Pancreas (tissue), 10 donors: ENCODE results near the gene DYRK1A. TPM values are rescaled to one million over a fixed set of nuclear protein-coding genes. Genes with fewer than 3 reads are reported as not detected.

Experiments used
- ATAC-seq, 4 donors: fragments of 200-7000 bp; cut with Tn5 transposase; one replicate each; pipeline versions ENCODE4 v1.8.0 to v1.9.1; 2020; ENCODE audit warnings: mild to moderate bottlenecking in 4 of 4, moderate library complexity in 4 of 4
- DNase-seq, 6 donors: peaks; one replicate each; pipeline ENCODE4 v3.0.0-alpha.2; 2020
- FAIRE-seq: peaks from 2 replicates; lab custom pipeline; 2012; peaks lifted over from hg19 to GRCh38; lab: Jason Lieb, UNC
- H3K27ac ChIP-seq, 4 donors: fragments of 200-600 bp; sonication (generic); 1 replicate in 3 of 4; 2 replicates in 1 of 4; pipeline versions ENCODE4 v1.5.0 to v1.8.0; 2020
- H3K27me3 ChIP-seq, 4 donors: fragments of 200-600 bp; one replicate each; pipeline ENCODE4 v1.8.0; 2021
- H3K36me3 ChIP-seq, 3 donors: fragments of 200-600 bp; sonication (generic) in 1 of 3; one replicate each; pipeline versions ENCODE4 v1.5.0 to v1.8.0; 2020 to 2021
- H3K4me1 ChIP-seq, 3 donors: fragments of 200-600 bp; one replicate each; pipeline ENCODE4 v1.8.0; 2021
- H3K4me3 ChIP-seq, 4 donors: fragments of 200-600 bp; sonication (generic) in 2 of 4; one replicate each; pipeline versions ENCODE4 v1.5.0 to v1.8.0; 2020 to 2021
- H3K9me3 ChIP-seq, 4 donors: fragments of 200-600 bp; one replicate each; pipeline ENCODE4 v1.8.0; 2021
- CTCF ChIP-seq, 4 donors: fragments of 200-600 bp; sonication (generic) in 3 of 4; IDR thresholded peaks; one replicate each; pipeline versions ENCODE4 v1.5.0 to v1.8.0; 2021; ENCODE audit warnings: antibody characterized with exemption in 4 of 4
- WGBS, 2 donors: extraction: QIAGEN DNeasy Blood & Tissue Kit; methylation state at CpG; one replicate each; pipeline ENCODE4 v1.1.7; 2013; 5-methylcytosine and 5-hydroxymethylcytosine counted together
- intact Hi-C, 3 donors: fragments of 100-400 bp; cut with DNase I; formaldehyde crosslinking; loops; one replicate each; pipeline versions ENCODE4 v1.11.1 to v1.14.2; 2022
- polyA plus RNA-seq, 2 donors: library from polyadenylated mRNA; stranded (reverse); fragments of 200-250 nt; gene quantifications; one replicate each; pipeline ENCODE4 v1.2.3, GENCODE V29; 2013
- total RNA-seq, 6 donors: library from RNA; stranded (reverse); fragmentation: NEBNext Ultra II Directional in 4 of 6; extraction: Animal tissue kit (Norgen Biotek cat#: 25700) in 4 of 6; gene quantifications; one replicate each; pipeline versions ENCODE4 v1.2.1 to v1.2.4, GENCODE V29; 2021 to 2023
- donor health status: healthy with polysubstance abuse.
- donor health status: DM: no; HTN: no; CAD: no; lungs with moderate emphysema.
- donor health status: DM: no; HTN: no; CAD: no.
- donor health status: control.
- donor health status: control.
- donor health status: Bipolar disorder and iron deficiency.
- donor health status: DM: yes; HTN: yes; CAD: no.
- donor health status: DM: no; HTN: no; CAD: no.
- donor health status: DM: no; HTN: no; CAD: no.
- donor health status: DM: yes; HTN: yes; CAD: no.

Gene DYRK1A
- total and polyA plus RNA-seq, 8 donors, result 10.4 to 37.9 (median 22.3) TPM

- ATAC-seq (no peak), DNase-seq (no peak), FAIRE-seq (no peak)
- Histone ChIP-seq H3K36me3 (no peaks in the 10 kb centered on the region), H3K4me3 (no peak overlapping the region), H3K4me1 (peaks cover 36 to 40% (median 37%) of the 10 kb centered on the region in 3 donors), H3K27me3 (no peaks in the 10 kb centered on the region), H3K9me3 (no peaks in the 10 kb centered on the region), H3K27ac (no peak overlapping the region)
- intact Hi-C loops, result no loop called here
- WGBS, 2 donors, result 82 to 94% methylated on average over 1 of the region's 1 CpG
- no peak for TF ChIP-seq CTCF (IDR thresholded peaks at IDR 0.05)
Measured at GRCh38 chr21:37383784-37384311, 17.3 kb downstream of the DYRK1A start.

- no peak for ATAC-seq
- H3K4me1 ChIP-seq, result peaks cover 32 to 38% (median 32%) of the 10 kb centered on the region in 3 donors
- WGBS, 2 donors, result 77 to 85% methylated on average over 1 of the region's 1 CpG
- intact Hi-C loops, result no loop called here
- no peak for TF ChIP-seq CTCF (IDR thresholded peaks at IDR 0.05)
- no peak overlapping the region for H3K27ac ChIP-seq
- no peaks in the 10 kb centered on the region for H3K27me3 ChIP-seq
- no peaks in the 10 kb centered on the region for H3K9me3 ChIP-seq
- DNase-seq, result no peak
- FAIRE-seq, result no peak
- no peak overlapping the region for H3K4me3 ChIP-seq
- H3K36me3 ChIP-seq, result no peaks in the 10 kb centered on the region
Measured at GRCh38 chr21:37384416-37384815, 17.8 kb downstream of the DYRK1A start.

- ATAC-seq (no peak), FAIRE-seq (no peak), DNase-seq (no peak)
- Histone ChIP-seq H3K4me3 (no peak overlapping the region), H3K27me3 (no peaks in the 10 kb centered on the region), H3K9me3 (no peaks in the 10 kb centered on the region), H3K4me1 (peaks cover 23 to 29% (median 25%) of the 10 kb centered on the region in 3 donors), H3K36me3 (no peaks in the 10 kb centered on the region), H3K27ac (no peak overlapping the region)
- 72 to 74% methylated on average over 5 of the region's 5 CpGs for WGBS, 2 donors
- intact Hi-C loops, result no loop called here
- no peak for TF ChIP-seq CTCF (IDR thresholded peaks at IDR 0.05)
Measured at GRCh38 chr21:37385179-37385765, 18.7 kb downstream of the DYRK1A start.

GRCh38 chr21:37386151-37386550 lies 19.6 kb downstream of the DYRK1A start:
- FAIRE-seq, result no peak
- H3K4me3 ChIP-seq, result no peak overlapping the region

More at GRCh38 chr21:37386151-37386550, 19.6 kb downstream of the DYRK1A start:
- H3K36me3 ChIP-seq, result no peaks in the 10 kb centered on the region
- DNase-seq (no peak), ATAC-seq (no peak)
- 82 to 89% methylated on average over 8 of the region's 8 CpGs for WGBS, 2 donors
- no peaks in the 10 kb centered on the region for H3K27me3 ChIP-seq
- no peak overlapping the region for H3K27ac ChIP-seq
- no peak for TF ChIP-seq CTCF (IDR thresholded peaks at IDR 0.05)
- peaks cover 15 to 23% (median 17%) of the 10 kb centered on the region in 3 donors for H3K4me1 ChIP-seq
- no peaks in the 10 kb centered on the region for H3K9me3 ChIP-seq
- intact Hi-C loops, result no loop called here
